GM06990 (cell line): ENCODE measurements around the gene ZNF236.
"Not testable (repeated sequence)": the region's sequence is repeated elsewhere in the genome, so short reads cannot be mapped to it uniquely, and the experiment has no call there.

Experiments used
- DNase-seq: peaks from one replicate; pipeline ENCODE4 v3.0.0-alpha.2; 2011; ENCODE audit not compliant: insufficient read length; ENCODE audit errors: extremely low read depth
- H3K27me3 ChIP-seq: replicated peaks from 2 replicates; pipeline ENCODE4 v1.6.0; 2011; ENCODE audit warnings: low read length; ENCODE audit not compliant: control insufficient read depth, insufficient read depth
- H3K36me3 ChIP-seq: 2 replicates; pipeline ENCODE4 v1.5.1; 2011; ENCODE audit warnings: low read length; ENCODE audit not compliant: control insufficient read depth, insufficient read depth
- H3K4me3 ChIP-seq: replicated peaks from 2 replicates; pipeline ENCODE4 v1.5.1; 2011; ENCODE audit warnings: low read depth, mild to moderate bottlenecking, control low read depth, low read length
- CTCF ChIP-seq: IDR thresholded peaks from 2 replicates; pipeline ENCODE4 v1.5.1; 2011; ENCODE audit warnings: low read length, control low read depth, mild to moderate bottlenecking, inconsistent platforms; ENCODE audit not compliant: insufficient read depth, poor library complexity, severe bottlenecking

ZNF236 gene

GRCh38 chr18:76963936-76964335, 141.6 kb downstream of the ZNF236 start:
- no peak for TF ChIP-seq CTCF
- Histone ChIP-seq H3K27me3 (no peaks in the 10 kb centered on the region), H3K36me3 (peaks cover 6% of the 10 kb centered on the region), H3K4me3 (no peak overlapping the region)
- no peak for DNase-seq

- not testable (repeated sequence) for H3K27me3 ChIP-seq, H3K36me3 ChIP-seq, DNase-seq
- H3K4me3 ChIP-seq: peak overlapping the region; percentile 39
- TF ChIP-seq CTCF: peak; percentile 20
These were observed 143.3 kb downstream of the ZNF236 start for GRCh38 chr18:76965555-76966151.

GRCh38 chr18:76967299-76967698, 144.9 kb downstream of the ZNF236 start:
- DNase-seq, H3K4me3 ChIP-seq, H3K27me3 ChIP-seq, H3K36me3 ChIP-seq: not testable (repeated sequence)

- no peak for TF ChIP-seq CTCF
- Histone ChIP-seq H3K36me3 (peaks cover 2% of the 10 kb centered on the region), H3K4me3 (no peak overlapping the region), H3K27me3 (no peaks in the 10 kb centered on the region)
- DNase-seq: no peak
These were observed 145.5 kb downstream of the ZNF236 start for GRCh38 chr18:76967721-76968472.

- H3K36me3 ChIP-seq: peaks cover 2% of the 10 kb centered on the region
- no peak for DNase-seq
- no peak for TF ChIP-seq CTCF
- H3K27me3 ChIP-seq: no peaks in the 10 kb centered on the region
- H3K4me3 ChIP-seq: no peak overlapping the region
These were observed 148.6 kb downstream of the ZNF236 start for GRCh38 chr18:76970770-76971559.

- Histone ChIP-seq H3K27me3 (no peaks in the 10 kb centered on the region), H3K4me3 (no peak overlapping the region), H3K36me3 (no peaks in the 10 kb centered on the region; the same call in 1 of the 2 replicates)
- TF ChIP-seq CTCF: no peak
- no peak for DNase-seq
These were observed 149.9 kb downstream of the ZNF236 start for GRCh38 chr18:76972241-76972640.
